HG03095 (cell line): ENCODE measurements around the gene SLC9A9.

Source experiments
- ATAC-seq: cut with Tn5 transposase; IDR thresholded peaks from one replicate; pipeline ENCODE4 v1.9.1; 2021; ENCODE audit warnings: moderate library complexity; ENCODE audit not compliant: unreplicated experiment

The SLC9A9 gene

GRCh38 chr3:143848704-143849103 lies 436 bp upstream of the SLC9A9 start:
- ATAC-seq = no peak

- ATAC-seq = no peak
These were observed 4.7 kb downstream of the SLC9A9 start for GRCh38 chr3:143843587-143843986.

- ATAC-seq = no peak
These were observed 7.6 kb downstream of the SLC9A9 start for GRCh38 chr3:143840636-143841035.

GRCh38 chr3:143839980-143840379 lies 8.3 kb downstream of the SLC9A9 start:
- ATAC-seq = peak; percentile 58

GRCh38 chr3:143837076-143837475 lies 11.2 kb downstream of the SLC9A9 start:
- no peak for ATAC-seq

GRCh38 chr3:143835312-143835711 lies 13.0 kb downstream of the SLC9A9 start:
- ATAC-seq = no peak

GRCh38 chr3:143832433-143832832 lies 15.8 kb downstream of the SLC9A9 start:
- peak; percentile 56 for ATAC-seq

GRCh38 chr3:143831994-143832393 lies 16.3 kb downstream of the SLC9A9 start:
- peak; percentile 79 for ATAC-seq

- ATAC-seq = peak; percentile 39
These were observed 17.1 kb downstream of the SLC9A9 start for GRCh38 chr3:143831208-143831607.

- ATAC-seq = no peak
These were observed 17.5 kb downstream of the SLC9A9 start for GRCh38 chr3:143830786-143831185.

GRCh38 chr3:143830063-143830462 lies 18.2 kb downstream of the SLC9A9 start:
- no peak for ATAC-seq

GRCh38 chr3:143827425-143827824 lies 20.8 kb downstream of the SLC9A9 start:
- ATAC-seq = no peak

- no peak for ATAC-seq
These were observed 22.0 kb downstream of the SLC9A9 start for GRCh38 chr3:143826296-143826695.

- ATAC-seq = peak; percentile 60
These were observed 22.8 kb downstream of the SLC9A9 start for GRCh38 chr3:143825513-143825912.

- ATAC-seq = no peak
These were observed 23.4 kb downstream of the SLC9A9 start for GRCh38 chr3:143824735-143825385.

- no peak for ATAC-seq
These were observed 25.5 kb downstream of the SLC9A9 start for GRCh38 chr3:143822798-143823197.

- no peak for ATAC-seq
These were observed 25.9 kb downstream of the SLC9A9 start for GRCh38 chr3:143822374-143822773.

- ATAC-seq = no peak
These were observed 26.4 kb downstream of the SLC9A9 start for GRCh38 chr3:143821862-143822261.

- no peak for ATAC-seq
These were observed 27.6 kb downstream of the SLC9A9 start for GRCh38 chr3:143820466-143821221.

GRCh38 chr3:143819890-143820289 lies 28.4 kb downstream of the SLC9A9 start:
- no peak for ATAC-seq

- peak; percentile 67 for ATAC-seq
These were observed 33.8 kb downstream of the SLC9A9 start for GRCh38 chr3:143814443-143814889.

- ATAC-seq = no peak
These were observed 35.8 kb downstream of the SLC9A9 start for GRCh38 chr3:143812481-143812880.
